RWPE1 (cell line): Measurements from ENCODE around the gene DNASE2.

Source experiments
- CTCF ChIA-PET: fragments of 350-600 bp; sonication (Branson Sonifier 250); formaldehyde crosslinking; extraction: SDS; loops from one replicate; lab custom pipeline; 2021; lab: Yijun Ruan, JAX
- POLR2A ChIA-PET: fragments of 400-600 bp; formaldehyde crosslinking; extraction: SDS; loops from one replicate; lab custom pipeline; 2020; ENCODE audit warnings: antibody characterized with exemption; ENCODE audit not compliant: low non-redundant PET; lab: Yijun Ruan, JAX
- DNase-seq: peaks from one replicate; pipeline ENCODE4 v3.0.0; 2012; ENCODE audit warnings: low spot score
- H3K27ac ChIP-seq: fragments of 450-650 bp; 2 replicates; pipeline ENCODE4 v1.5.1; 2017
- CTCF ChIP-seq: fragments of 450-650 bp; conservative IDR thresholded peaks from 2 replicates; pipeline ENCODE4 v1.5.1; 2017; ENCODE audit warnings: low read depth, mild to moderate bottlenecking

The DNASE2 gene

GRCh38 chr19:12840091-12841079, 40.9 kb downstream of the DNASE2 start:
- ChIA-PET CTCF (no interaction called here), POLR2A (no interaction called here)
- H3K27ac ChIP-seq, result peak overlapping the region; percentile 60
- DNase-seq, result peak; percentile 94
- no peak for TF ChIP-seq CTCF

GRCh38 chr19:12838886-12839756, 42.1 kb downstream of the DNASE2 start:
- TF ChIP-seq CTCF, result no peak
- no peak for DNase-seq
- POLR2A ChIA-PET, result no interaction called here
- H3K27ac ChIP-seq, result no peak overlapping the region
- CTCF ChIA-PET, result interaction anchor here (0.6 to 0.7 kb wide), 5 partner anchors 25 to 698 kb away, joined by 3 to 6 read pairs (median 3); no protein-coding TSS in a partner anchor

GRCh38 chr19:12838182-12838885, 42.9 kb downstream of the DNASE2 start, which contains the start of gene MAST1:
MAST1 (plus strand) TSS chr19:12838515; CDS start chr19:12838573, 58 bp downstream.
- ChIA-PET POLR2A (no interaction called here), CTCF (interaction anchor here (0.6 to 0.7 kb wide), 5 partner anchors 24 to 697 kb away, joined by 3 to 6 read pairs (median 3); no protein-coding TSS in a partner anchor)
- H3K27ac ChIP-seq, result no peak within 1 kb of the TSS
- no peak for DNase-seq
- peak; percentile 77 for TF ChIP-seq CTCF

- DNase-seq, result peak; percentile 79
- CTCF ChIA-PET, result interaction anchor here (0.5 to 1.4 kb wide), 3 partner anchors 11 to 63 kb away, joined by 3 to 11 read pairs (median 6); partner anchors contain the start of gene THSD8
These were observed 44.0 kb downstream of the DNASE2 start for GRCh38 chr19:12837225-12837624.

GRCh38 chr19:12836529-12836863, 44.8 kb downstream of the DNASE2 start:
- no peak for DNase-seq
- H3K27ac ChIP-seq, result no peak overlapping the region
- no peak for TF ChIP-seq CTCF
- ChIA-PET CTCF (interaction anchor here (1.4 kb wide), 1 partner anchor 11 kb away, joined by 11 read pairs; no protein-coding TSS in a partner anchor), POLR2A (no interaction called here)

More at GRCh38 chr19:12837225-12837624, 44.0 kb downstream of the DNASE2 start:
- TF ChIP-seq CTCF, result no peak
- POLR2A ChIA-PET, result interaction anchor here (0.6 kb wide), 1 partner anchor 64 kb away, joined by 5 read pairs; no protein-coding TSS in a partner anchor
- no peak overlapping the region for H3K27ac ChIP-seq
